ENCODE results near the gene MGMT. TPM values are rescaled to one million over a fixed set of nuclear protein-coding genes. Genes with fewer than 3 reads are reported as not detected.

The MGMT gene
- total RNA-seq, 1 donor from 2014 or later, result 19.4 TPM

DNA sequence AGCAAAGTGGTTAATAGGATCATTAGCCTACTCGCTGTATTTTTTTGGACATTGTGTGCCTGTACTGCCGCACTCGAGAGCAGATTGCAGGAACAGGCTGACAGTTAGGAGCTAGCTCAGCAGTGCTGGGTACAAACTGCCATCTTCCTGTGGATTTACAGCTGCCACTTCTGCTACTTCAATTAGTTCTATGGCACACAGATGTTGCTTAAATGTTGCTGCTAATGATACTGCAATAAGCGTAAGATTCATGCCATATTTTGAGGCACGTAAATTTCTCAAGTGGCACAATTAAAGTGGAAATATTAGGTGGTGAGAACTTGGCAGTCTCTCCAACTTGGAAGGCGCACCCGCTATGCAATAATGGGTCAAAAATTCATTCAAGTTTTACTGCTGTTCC is 325.1 kb downstream of the MGMT start:
- no peak for DNase-seq (ENCODE audit: low spot score)

DNA sequence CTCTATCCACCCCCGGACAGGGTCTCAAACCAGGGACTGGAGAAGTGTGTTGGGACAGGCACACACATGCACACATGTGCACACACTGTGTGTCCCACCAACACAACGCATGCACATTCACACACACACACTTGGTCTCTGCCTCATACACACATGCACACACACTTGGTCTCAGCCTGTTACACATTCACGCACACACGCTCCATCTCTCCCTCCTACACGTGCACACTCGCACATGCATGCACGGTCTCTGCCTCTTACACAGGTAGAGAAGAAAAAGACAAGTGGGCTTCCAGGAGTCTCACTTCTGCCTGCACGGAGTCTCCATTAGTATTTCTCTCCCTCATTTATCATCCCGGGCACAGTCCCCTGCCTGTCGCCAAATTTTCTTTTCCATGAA is 325.8 kb downstream of the MGMT start:
- no peak for DNase-seq (ENCODE audit: low spot score)

GRCh38 chr10:129793479-129793878 is 326.4 kb downstream of the MGMT start:
- no peak for DNase-seq (ENCODE audit: low spot score)

DNA sequence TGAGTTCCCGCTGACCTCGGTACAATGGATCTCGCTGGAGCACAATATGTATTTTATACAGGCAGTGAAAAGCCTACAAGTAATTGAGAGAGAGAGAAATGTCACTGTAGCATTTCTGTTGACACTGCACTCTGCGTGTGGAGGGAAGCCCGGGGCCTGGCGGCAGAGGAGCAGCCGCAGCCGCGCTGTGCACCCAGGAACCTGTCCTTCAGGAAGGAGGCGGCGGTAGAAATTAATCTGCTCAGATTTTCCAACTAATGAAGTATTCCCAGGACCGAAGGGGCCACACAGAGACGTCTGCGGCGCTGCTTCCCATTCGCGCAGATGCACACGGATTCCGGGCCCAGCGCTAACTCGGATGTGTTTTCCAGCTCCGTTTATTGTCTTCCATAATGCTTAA is 327.0 kb downstream of the MGMT start:
- no peak for DNase-seq (ENCODE audit: low spot score)

DNA sequence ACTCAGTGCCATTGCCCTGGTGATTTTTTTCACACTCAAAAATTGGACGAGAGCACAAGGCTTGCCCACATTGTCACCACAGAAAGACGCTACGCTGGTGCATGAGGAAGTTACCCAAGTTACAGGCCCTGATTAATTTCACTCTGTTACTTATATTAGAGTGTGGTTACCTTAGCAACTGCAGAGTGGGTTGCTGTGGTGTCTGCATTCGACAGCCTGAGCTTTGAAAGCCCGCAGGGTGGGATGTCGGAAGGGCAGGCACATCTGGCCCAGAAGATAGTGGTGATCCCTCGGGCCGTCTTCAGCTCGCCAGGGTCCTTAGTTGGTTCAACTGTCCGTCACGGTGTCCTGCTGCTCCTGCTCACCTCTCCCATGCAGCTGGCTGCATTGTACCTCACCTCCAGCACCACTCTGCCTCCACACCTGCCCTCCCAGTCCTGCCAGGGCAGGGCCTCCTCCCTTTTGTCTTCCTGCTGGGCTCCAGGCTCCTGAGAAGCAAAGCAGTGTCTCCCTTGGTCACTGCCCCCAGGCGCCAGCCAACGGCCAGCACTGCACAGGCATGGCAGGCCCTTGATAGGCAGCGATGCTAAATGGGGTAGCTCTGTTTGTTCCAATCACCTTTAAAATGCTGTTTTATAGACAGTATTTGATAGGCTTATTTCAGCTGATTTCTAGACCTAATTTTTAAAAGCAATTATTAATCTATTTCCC is 329.8 kb downstream of the MGMT start:
- no peak for DNase-seq (ENCODE audit: low spot score)

- DNase-seq (ENCODE audit: low spot score), result no peak
Observed at GRCh38 chr10:129799942-129800341, 332.9 kb downstream of the MGMT start.

DNA sequence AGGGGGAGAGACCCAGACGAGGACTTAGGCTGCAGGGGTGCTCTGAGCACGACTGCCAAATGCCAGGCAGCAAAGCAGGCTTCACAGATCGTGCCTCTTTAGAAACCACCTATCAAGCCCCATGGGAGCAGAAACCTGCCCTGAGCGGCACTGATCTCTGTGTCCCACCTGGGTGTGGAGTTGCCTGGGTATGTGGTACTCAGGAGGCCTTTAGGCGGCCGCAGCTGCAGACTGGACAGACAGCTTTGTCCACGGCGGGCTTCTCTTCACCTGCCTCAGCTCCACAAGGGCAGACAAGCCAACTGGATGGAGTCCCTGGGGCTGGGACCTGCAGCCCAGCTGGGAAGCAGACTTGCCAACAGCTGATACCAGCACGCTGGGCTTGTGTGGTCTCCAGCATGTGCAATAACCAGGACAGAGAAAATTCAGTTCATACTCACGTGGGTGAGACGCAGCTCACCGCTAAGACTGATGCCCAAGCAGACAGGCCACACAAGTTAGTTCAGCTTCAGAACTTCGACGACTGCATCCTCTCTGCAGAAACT is 333.8 kb downstream of the MGMT start:
- DNase-seq (ENCODE audit: low spot score), result no peak

DNA sequence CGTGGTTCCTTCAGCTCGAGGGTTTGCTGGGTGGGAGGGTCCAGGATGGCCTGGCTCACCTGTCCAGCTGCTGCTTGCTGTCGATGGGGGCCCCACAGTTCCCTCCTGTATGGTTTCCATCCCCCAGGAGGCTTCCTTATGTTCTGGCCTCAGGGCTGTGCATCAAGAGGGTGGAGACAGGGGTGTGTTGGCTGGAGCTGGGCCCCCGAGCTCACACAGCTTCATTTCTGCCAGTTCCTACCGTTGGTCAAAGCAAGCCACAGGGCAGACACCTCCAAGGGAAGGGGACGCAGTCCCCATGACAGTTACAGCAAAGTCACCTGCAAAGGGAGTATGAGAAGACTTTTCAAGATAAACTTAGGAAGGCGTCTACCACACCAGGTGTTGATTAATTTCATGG is 340.2 kb downstream of the MGMT start:
- no peak for DNase-seq (ENCODE audit: low spot score)

DNA sequence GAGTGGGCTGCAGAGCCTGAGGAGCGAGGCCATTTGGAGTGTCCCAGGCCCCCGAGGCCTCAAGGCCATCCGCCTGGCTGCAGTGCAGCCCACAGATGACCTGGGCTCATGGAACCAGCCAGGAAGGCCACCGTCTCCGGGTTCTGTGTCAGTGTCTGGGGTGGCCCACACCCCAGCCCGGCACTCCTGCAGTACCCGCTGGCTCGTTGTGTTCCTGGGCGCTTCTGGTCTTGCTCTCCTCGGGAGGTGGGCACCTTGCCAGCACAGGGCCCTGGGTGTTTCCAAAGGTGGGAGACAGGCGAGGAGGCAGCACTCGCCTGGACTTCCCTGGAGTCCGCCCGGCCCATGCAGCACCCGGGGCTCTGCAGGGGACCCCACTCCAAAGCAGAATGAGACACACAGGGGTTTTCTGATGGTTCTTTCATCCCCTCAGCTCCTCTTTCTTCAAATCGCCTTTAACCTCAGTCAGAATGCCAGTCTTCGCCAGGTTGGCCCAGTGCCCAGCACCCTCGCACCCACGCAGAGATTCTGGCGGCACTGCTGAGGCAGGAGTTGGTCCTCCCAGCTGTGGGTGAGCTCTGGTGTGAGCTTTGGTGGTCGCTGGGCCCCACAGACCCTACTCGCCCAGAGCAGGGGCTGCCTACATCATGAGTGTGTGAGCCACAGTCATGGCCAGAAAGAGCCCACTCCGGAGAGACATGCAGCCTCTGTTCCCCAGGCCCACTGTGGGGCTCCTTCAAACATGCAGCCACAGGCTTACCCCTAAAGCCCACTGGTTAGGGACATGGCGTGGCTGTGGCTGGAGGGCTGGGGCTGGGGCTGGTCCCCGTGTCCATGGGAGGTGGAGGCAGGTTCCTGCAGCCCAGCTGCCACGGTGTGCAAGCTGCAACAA is 341.3 kb downstream of the MGMT start:
- DNase-seq (ENCODE audit: low spot score), result no peak

DNA sequence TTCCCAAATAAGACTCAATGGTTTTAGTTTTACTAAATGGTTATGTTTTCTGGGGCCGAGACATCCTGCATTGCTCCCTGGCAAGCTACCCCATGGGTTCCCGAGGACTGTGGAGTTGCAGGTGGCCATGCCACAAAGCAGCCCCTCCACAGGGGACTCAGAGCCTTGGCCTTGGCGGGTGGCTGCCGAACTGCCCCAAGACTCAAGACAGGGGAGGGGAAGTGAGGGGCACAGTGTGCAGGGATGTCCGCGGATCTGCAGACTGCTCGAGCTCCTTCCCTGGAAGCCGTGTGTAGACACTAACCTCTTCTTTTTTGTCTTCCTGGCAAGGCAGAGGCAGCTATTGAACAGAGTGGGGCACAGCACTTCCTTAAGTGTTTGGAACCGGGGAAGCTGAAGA is 342.4 kb downstream of the MGMT start:
- DNase-seq (ENCODE audit: low spot score), result no peak

- no peak for DNase-seq (ENCODE audit: low spot score)
Observed at GRCh38 chr10:129809841-129810240, 342.8 kb downstream of the MGMT start.

DNA sequence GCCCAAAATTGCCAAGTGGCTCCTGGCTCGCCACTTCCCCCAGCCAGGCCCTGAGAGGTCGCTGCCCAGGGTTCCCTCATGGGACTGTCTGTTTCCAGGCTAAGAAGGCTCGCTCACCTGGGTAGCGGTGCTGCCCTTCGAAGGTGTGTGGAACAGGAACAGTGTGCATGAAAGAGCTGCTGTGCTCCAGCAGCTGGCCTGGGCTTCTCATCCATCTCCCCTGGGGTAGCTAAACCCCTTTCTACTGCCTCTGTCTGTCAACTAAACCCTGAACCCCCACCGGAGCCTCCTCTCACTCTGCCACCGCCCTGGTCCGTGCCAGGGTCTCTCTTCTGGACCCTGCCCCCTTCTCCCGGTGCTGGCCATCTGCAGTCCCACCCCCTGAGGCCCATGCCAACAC is 344.2 kb downstream of the MGMT start:
- no peak for DNase-seq (ENCODE audit: low spot score)

DNA sequence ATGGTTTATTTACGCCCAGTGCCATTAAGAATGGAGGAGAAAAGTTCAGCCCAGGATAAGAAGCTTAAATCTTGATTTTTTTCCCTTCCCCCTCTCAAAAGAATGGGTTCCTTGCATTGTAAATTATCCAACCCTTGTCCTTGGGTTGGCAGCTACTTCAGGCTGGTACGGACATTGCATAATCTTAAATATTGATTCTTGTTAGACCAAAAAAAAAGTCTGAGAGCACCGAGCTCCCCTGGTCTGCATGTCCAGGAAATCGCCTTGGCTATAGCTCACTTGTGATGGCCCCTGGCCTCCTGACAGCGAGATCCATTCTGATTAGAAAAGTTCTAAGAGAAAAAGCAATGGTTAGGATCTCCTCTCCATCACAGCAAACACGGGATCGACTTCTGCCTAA is 345.4 kb downstream of the MGMT start:
- DNase-seq (ENCODE audit: low spot score), result peak; percentile 54

DNA sequence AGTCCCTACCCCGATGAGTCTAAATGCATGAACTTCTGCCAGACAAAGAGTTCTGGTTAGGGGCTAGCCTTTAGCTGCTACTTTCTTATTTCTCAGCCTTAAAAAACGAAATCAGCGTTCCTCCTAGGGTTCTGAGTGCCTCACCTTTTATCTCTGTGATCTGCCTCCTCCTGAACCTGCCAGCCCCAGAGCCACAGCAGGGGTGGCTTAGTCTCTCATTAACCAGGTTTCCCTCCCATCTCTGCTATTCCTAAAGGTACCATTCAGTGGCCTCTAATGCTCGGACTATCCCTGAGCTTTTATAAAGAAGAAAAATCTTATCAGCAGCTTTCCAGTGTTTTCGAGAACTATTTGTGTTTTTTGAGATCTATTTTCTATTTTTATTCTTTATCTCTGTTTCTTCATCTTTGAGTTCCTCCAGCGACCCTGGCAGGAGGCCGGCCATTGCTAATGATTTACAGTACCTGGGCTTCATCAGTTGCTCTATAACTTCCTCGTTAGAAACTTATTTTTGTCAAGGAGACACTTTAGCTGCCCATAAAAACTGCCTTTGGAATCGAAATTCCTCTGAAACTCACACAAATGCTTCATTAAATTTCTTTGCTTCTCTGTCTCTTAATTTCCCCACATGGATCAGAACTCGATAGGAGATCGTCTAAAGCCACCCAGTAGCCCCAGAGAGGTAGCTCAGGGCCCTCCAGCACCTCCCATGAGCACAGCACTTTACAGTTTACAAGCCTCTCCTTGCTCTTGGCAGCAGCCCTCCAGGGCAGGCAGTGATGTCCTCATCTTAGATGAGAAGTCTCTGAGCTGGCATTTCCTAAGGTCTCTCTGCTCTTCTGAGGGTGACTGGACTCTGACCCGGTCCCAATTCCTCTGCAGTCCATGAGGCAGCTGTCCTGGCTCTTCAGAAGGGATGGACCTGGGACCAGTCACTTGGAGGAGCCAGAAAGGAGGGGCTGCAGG is 347.9 kb downstream of the MGMT start:
- peak; percentile 63 for DNase-seq (ENCODE audit: low spot score)

DNA sequence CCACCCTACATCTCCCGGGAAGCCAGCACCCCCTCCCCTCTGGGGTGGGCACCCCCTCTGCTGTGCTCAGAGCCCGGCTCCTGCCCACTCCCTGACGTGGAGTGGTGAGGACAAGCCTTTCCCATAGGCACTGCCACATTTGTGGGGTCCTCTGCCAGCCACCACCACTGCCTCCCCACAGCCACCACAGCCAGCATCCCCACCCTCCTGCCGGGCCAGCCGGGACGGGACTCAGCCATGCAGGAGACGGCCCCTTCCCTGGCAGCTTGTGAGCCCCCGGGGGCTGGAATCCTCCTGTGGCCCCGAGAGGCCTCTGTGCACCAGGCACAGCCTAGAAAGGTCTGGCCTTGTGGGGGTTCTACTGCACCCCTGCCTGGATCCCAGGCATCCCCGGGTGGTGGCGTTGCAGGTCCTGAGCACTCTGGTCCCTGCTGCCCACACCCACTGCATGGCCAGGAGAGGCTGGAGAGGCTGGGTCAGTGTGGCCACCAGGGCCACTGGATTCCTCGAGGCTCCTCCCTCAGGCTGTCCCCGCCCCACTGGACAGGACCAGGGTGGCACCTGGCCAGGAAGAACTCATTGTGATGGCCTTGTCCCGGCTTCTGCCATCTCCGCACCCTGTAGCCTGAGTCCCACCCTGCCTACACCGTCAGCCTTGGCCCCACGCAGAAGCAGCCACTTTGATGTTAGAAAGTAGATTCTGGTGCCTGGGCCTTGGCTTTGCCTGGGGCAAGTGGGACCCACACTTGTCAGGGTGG is 349.0 kb downstream of the MGMT start:
- peak; percentile 67 for DNase-seq (ENCODE audit: low spot score)

- no peak for DNase-seq (ENCODE audit: low spot score)
Observed at GRCh38 chr10:129816656-129817045, 349.6 kb downstream of the MGMT start.
